GM18951 (cell line): ENCODE results near the gene THPO.

Experiments
- POLR2A ChIP-seq: IDR thresholded peaks from 4 replicates; pipeline ENCODE4 v1.6.1; 2011; ENCODE audit warnings: mild to moderate bottlenecking; ENCODE audit not compliant: insufficient read length, insufficient read depth; ENCODE audit errors: extremely low read depth
- in situ Hi-C: fragments of 300-500 bp; cut with MboI; formaldehyde crosslinking; loops from one replicate; pipeline ENCODE4 v1.12.0; 2022; ENCODE audit warnings: low sequenced_read_pairs, mixed read lengths, inconsistent platforms; ENCODE audit not compliant: unreplicated experiment

The THPO gene

GRCh38 chr3:184335291-184335660, 42.7 kb downstream of the THPO start:
- TF ChIP-seq POLR2A: no peak
- in situ Hi-C loops: no loop called here

DNA sequence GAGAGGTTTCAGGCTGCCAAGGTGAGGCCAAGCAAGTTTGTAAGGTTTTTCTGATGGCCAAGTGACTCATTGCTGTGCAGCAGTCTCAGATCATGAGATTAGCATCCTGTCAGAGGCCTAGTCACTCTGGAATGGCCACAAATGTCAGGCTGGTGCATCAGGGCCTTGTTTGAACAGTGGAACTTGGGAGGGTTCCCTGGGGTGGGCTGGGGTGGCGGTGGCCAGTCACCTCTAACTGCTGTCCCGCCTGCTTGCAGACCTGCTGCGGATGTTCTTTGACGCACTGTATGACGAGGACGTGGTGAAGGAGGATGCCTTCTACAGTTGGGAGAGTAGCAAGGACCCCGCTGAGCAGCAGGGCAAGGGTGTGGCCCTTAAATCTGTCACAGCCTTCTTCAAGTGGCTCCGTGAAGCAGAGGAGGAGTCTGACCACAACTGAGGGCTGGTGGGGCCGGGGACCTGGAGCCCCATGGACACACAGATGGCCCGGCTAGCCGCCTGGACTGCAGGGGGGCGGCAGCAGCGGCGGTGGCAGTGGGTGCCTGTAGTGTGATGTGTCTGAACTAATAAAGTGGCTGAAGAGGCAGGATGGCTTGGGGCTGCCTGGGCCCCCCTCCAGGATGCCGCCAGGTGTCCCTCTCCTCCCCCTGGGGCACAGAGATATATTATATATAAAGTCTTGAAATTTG, 43.4 kb downstream of the THPO start:
- in situ Hi-C loops: no loop called here
- TF ChIP-seq POLR2A: no peak

DNA sequence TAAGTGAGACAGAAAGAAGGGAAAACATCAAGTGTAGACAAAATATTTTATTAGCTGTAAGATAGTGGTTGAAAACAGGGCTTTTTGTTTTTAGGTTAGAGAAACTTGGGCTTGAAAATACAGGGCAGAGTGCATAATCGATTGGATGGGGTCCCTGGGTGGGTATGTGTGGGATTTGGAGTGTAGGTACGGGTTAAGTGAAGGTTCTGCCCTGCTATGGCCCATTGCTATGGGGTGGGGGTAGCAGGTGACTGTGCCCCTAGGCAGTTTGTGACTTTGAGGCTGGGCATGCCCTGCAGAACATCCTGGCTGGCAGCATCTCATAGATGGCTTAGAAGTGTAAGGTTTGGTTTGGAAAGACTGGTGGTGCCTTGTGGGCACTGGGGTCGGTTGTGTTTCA, 44.3 kb downstream of the THPO start:
- TF ChIP-seq POLR2A: no peak
- in situ Hi-C loops: no loop called here

- no peak for TF ChIP-seq POLR2A
- in situ Hi-C loops: no loop called here
These were observed 44.8 kb downstream of the THPO start for GRCh38 chr3:184333190-184333589.

DNA sequence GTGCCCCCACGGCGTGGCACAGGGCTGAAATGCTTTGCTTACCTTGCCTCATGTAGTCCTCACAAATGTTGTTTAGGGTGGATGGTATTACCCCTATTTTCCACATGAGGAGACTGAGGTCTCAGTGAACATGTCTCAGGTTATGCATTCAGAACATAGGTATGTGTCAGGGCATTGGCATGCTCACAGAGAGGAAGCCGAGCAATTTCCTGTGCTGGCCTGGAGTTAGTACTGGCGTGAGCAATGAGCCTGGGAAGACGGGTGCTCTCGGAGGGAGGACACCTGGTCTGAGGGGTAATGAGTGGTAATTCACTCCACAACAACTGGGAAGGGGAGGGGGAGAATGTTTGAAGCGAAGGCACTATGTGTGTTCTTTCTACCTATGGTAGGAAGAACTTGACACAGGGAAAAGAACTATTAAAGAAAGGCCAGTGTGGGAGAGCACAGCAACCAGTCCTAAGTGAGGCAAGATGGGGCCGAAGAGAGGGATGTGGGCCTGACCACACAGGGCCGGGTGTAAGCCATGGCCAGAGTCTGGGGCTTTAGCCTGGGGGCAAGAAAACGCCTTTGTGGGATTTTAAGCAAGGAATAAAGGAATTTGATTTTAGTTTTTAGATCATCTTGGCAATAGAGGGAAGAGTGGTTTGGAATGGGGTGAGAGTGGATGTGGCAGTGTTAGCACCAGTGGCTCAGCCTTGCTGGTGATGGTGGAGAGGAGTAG, 45.5 kb downstream of the THPO start:
- no peak for TF ChIP-seq POLR2A
- in situ Hi-C loops: no loop called here

DNA sequence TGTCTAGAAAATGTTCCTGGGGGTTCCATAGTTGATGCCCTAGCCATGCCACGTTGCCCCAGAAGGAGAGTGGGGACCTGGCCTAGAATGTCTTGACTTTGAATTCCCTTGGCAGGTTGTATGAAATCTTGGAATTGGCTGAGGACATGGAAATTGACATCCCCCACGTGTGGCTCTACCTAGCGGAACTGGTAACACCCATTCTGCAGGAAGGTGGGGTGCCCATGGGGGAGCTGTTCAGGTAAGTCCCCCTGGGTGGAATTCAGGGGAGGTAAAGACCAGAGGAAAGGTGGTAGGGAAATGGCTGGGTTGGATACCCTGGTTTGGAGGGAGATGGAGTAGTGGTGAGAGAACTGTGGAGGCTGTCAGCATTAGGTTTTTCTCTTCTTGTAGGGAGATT, 49.5 kb downstream of the THPO start:
- in situ Hi-C loops: no loop called here
- no peak for TF ChIP-seq POLR2A

- no peak for TF ChIP-seq POLR2A
- in situ Hi-C loops: no loop called here
These were observed 50.8 kb downstream of the THPO start for GRCh38 chr3:184327171-184327570.

- no peak for TF ChIP-seq POLR2A
- in situ Hi-C loops: no loop called here
These were observed 52.2 kb downstream of the THPO start for GRCh38 chr3:184325715-184326369.

- TF ChIP-seq POLR2A: no peak
- in situ Hi-C loops: no loop called here
These were observed 52.7 kb downstream of the THPO start for GRCh38 chr3:184325269-184325668.

GRCh38 chr3:184323696-184324095, 54.3 kb downstream of the THPO start:
- no peak for TF ChIP-seq POLR2A
- in situ Hi-C loops: no loop called here

DNA sequence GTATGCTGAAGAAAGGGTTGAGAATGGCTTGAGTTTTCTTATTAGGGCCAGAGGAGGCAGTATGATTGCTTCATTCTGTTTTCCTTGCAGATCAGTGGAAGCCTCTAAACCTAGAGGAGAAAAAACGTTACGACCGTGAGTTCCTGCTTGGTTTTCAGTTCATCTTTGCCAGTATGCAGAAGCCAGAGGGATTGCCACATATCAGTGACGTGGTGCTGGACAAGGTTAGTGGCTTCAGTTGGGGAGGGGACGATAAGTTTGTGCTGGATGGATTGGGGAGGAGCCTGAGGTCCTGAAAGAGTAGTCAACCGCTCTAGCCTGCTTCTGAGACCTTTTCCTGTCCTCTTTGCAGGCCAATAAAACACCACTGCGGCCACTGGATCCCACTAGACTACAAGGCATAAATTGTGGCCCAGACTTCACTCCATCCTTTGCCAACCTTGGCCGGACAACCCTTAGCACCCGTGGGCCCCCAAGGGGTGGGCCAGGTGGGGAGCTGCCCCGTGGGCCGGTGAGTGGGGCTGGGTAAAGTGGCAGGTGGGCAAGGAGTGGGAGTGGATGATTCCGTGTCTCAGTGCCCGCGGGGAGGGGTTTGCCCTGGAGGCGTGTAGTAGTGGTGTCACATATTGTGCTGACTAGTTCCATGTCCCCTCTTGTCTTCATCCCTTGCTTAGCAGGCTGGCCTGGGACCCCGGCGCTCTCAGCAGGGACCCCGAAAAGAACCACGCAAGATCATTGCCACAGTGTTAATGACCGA, 55.1 kb downstream of the THPO start:
- TF ChIP-seq POLR2A: no peak
- in situ Hi-C loops: no loop called here
